Mucosa of rectum (tissue), 2 donors: Measurements from ENCODE around the gene AVPI1.

ENCODE experiments used
- H3K27ac ChIP-seq, 2 donors: one replicate each; pipeline ENCODE4 v1.7.0; 2013; ENCODE audit warnings: inconsistent platforms in 2 of 2, low read depth in 2 of 2, low read length in 2 of 2
- H3K27me3 ChIP-seq, 2 donors: one replicate each; pipeline ENCODE4 v1.7.0; 2013; ENCODE audit warnings: low read length in 2 of 2; ENCODE audit not compliant: control insufficient read depth in 2 of 2, insufficient read depth in 2 of 2
- H3K36me3 ChIP-seq, 2 donors: one replicate each; pipeline ENCODE4 v1.7.0; 2013; ENCODE audit warnings: low read length in 2 of 2; ENCODE audit not compliant: control insufficient read depth in 2 of 2, insufficient read depth in 2 of 2
- H3K4me1 ChIP-seq, 2 donors: one replicate each; pipeline ENCODE4 v1.7.0; 2013; ENCODE audit warnings: low read length in 2 of 2, mild to moderate bottlenecking in 1 of 2; ENCODE audit not compliant: control insufficient read depth in 2 of 2, insufficient read depth in 2 of 2
- H3K4me3 ChIP-seq, 2 donors: one replicate each; pipeline ENCODE4 v1.7.0; 2013; ENCODE audit warnings: low read length in 2 of 2
- H3K9ac ChIP-seq, 2 donors: one replicate each; pipeline ENCODE4 v1.7.0; 2013; ENCODE audit warnings: low read length in 2 of 2, low read depth in 1 of 2, mild to moderate bottlenecking in 1 of 2
- H3K9me3 ChIP-seq, 2 donors: one replicate each; pipeline ENCODE4 v1.7.0; 2013; ENCODE audit warnings: low read length in 2 of 2; ENCODE audit not compliant: control insufficient read depth in 2 of 2
- donor health status: healthy.
- donor health status: Normal muscosa, but diverticular disease.

The AVPI1 gene

DNA sequence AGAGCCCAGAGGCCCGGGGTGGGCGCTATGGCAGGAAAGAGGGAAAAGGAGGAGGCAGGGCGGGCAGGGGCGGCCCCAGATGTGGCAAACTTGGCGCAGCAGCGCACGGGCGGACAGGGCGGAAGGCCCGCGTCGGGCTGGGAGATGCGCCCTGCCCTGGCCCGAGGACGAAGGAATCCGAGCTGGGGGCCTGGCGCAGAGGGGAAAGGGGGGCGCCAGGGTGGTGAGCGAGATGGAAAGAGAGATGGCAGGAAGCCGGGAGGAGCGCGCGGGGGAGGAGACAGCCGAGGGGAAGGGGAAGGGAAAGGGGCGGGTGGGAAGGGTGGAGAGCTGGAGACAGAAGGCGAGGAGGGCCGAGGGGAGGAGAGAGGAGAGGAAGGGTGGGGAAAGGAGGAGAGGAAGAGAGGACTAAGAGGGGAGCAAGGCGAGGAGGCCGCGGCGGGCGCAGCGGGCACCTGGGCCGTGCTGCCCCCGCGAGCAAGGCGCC lies 26.3 kb upstream of the AVPI1 start, which contains the start of gene MARVELD1:
MARVELD1 (plus strand) TSS at position 392 of the 487 bp plus-strand sequence. CDS start 147 bp downstream, outside the sequence.
- Histone ChIP-seq H3K27me3 (no peaks in the 10 kb centered on the region), H3K9me3 (no peaks in the 10 kb centered on the region), H3K4me3 (peak within 1 kb of the TSS; percentile 76 to 77), H3K36me3 (peaks cover 7 to 11% of the 10 kb centered on the region in 2 donors), H3K9ac (peak within 1 kb of the TSS; percentile 74 to 80), H3K4me1 (peaks cover 34 to 38% of the 10 kb centered on the region in 2 donors), H3K27ac (peak within 1 kb of the TSS; percentile 93 to 95)

DNA sequence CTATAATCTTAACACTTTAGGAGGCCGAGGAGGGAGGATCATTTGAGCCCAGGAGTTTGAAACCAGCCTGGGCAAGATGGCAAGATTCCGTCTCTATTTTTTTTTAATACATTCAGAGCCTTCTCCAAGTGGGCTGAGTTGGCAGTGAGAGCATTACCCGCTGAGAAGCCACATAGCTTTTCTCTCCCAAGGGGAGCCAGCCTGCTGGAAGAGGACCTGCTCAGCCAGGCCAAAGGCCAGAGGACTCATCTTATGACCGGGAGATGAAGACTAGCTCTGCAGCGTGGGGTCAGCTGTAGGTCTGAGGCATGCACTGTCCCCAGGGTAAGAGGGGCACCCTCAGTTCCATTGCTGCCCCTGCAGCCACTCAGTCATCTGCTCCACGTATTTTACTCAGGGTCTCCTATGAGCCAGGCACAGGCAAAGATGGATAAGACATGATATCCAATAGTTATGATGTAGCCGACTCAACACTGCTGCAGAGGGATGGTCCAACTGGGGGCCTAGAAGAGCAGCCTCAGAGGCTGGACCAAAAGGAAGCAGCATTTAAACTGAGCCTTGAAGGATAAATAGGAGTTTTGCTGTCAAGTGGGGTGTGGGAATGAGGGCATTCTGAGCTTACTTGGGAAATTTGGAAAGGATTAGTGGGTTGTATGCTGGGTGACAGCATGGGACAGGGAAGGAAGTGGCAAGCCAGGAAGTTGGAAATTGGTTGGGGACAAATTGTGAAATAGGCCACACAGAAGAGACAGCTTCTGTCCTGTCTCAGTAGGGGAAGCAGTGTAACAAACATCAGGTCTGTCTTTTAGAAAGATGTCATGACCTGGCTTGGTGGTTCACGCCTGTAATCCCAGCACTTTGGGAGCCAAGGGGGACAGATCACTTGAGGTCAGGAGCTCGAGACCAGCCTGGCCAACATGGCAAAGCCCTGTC lies 24.9 kb upstream of the AVPI1 start:
- peaks cover 21 to 25% of the 10 kb centered on the region in 2 donors for H3K4me1 ChIP-seq
- no peaks in the 10 kb centered on the region for H3K27me3 ChIP-seq
- H3K27ac ChIP-seq, result no peak overlapping the region
- H3K9ac ChIP-seq, result no peak overlapping the region
- no peaks in the 10 kb centered on the region for H3K9me3 ChIP-seq
- no peak overlapping the region for H3K4me3 ChIP-seq
- H3K36me3 ChIP-seq, result peaks cover 0 to 3% of the 10 kb centered on the region in 2 donors

DNA sequence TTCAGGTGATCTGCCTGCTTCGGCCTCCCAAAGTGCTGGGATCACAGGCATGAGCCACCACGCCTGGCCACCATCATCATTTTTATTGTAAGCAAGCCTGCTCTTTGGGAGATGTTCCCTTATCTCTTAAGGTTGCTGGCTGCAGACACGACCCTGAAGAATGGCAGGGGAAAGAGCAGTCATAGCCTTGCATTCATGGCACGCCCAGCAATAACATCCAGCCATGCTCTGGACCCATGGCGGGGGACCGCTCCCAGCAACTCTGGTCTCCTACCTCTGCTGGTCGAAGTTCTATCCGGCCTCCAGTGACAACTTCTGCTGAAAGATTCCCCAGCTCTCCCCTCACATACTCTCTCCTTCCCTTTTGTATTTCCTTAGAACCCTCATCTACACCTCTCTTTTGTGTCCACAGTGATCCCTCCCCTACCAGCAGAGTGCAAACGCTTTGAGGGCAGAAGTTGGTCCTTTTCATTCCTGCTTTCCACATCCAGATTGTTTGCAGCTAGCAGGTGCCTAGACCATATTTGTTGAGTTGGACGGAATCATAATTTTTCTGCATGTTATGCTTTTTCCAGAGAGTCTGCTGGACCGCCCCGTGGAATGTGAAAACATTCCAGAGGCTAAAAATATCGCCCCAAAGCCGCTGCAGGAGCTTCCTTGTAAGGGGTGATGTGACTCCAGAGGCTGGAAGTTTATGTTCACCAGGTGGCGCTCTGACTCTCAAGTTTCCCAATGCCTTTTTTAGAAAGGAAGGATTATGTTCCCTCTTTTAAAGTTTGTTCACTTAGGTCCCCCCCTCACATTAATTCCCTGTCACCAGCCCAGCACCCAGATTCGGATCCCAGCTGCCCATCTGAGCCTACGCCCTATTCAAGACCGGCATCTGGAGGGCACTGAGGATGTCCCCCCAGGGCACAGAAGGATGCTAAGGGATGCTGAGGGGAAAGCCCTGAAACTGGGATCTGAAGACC lies 22.2 kb upstream of the AVPI1 start:
- H3K27ac ChIP-seq, result peak overlapping the region; percentile 38 to 41
- no peaks in the 10 kb centered on the region for H3K9me3 ChIP-seq
- H3K4me1 ChIP-seq, result peaks cover 12% of the 10 kb centered on the region in 2 donors
- no peaks in the 10 kb centered on the region for H3K27me3 ChIP-seq
- no peak overlapping the region for H3K4me3 ChIP-seq
- H3K9ac ChIP-seq, result peak overlapping the region in 1 of 2 donors; percentile 26
- H3K36me3 ChIP-seq, result no peaks in the 10 kb centered on the region

DNA sequence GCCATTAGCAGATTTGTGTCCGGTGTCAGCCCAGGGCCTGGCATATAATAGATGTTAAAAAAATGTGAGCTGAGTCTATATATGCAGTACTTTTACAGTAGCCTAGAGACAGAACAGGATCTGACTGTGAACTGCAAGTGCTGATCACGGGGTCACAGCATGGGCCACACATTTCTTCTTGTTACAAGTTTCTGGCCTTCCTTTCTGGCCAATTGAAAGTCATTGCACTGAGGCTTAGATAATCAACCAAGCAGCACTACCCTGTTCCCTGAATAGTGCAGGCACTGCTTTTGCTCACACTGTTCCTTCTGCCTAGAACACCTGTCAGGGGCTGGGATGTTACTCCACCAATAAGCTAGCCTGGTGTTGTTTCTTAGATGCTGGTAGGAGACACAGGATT lies 21.1 kb upstream of the AVPI1 start:
- no peaks in the 10 kb centered on the region for H3K9me3 ChIP-seq
- no peaks in the 10 kb centered on the region for H3K36me3 ChIP-seq
- no peaks in the 10 kb centered on the region for H3K27me3 ChIP-seq
- no peak overlapping the region for H3K9ac ChIP-seq
- peaks cover 8 to 11% of the 10 kb centered on the region in 2 donors for H3K4me1 ChIP-seq
- H3K4me3 ChIP-seq, result no peak overlapping the region
- H3K27ac ChIP-seq, result no peak overlapping the region

DNA sequence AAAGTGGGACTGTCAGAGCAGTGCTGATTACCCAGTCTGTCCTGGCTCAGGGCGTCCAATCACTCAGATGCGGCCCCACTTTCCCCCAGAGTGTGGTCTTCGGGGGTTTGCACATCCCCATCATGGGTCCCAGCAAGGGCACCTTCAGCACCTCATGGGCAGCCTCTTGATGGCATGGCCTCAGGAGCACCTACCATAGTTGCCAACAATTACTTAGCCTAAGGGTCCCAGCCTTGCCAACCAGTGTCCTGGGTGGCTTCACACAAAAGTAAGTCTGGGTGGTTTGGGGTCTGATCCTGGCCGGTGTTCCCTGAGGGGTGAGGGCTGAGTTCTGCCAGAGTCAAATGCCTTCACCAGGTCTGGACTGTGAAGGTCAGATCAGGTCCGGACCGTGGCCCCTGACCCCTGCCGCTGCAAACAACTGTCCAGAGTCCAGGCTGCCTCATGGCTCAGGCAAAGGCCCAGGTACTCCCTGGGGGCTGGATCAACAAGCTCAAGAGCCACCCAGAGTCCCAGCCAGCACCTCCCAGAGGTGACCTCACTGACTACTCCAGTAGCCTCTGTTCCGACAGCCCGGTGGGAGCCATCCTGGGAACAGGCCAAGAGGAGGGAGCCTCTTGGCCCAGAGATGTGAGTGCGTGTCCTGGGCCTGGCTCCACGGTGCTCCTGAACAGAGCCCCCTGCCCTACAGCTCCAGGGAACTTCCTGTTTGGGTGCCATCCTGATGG lies 20.3 kb upstream of the AVPI1 start:
- peaks cover 4 to 5% of the 10 kb centered on the region in 2 donors for H3K4me1 ChIP-seq
- no peak overlapping the region for H3K9ac ChIP-seq
- no peaks in the 10 kb centered on the region for H3K9me3 ChIP-seq
- H3K36me3 ChIP-seq, result no peaks in the 10 kb centered on the region
- no peak overlapping the region for H3K27ac ChIP-seq
- no peaks in the 10 kb centered on the region for H3K27me3 ChIP-seq
- no peak overlapping the region for H3K4me3 ChIP-seq

DNA sequence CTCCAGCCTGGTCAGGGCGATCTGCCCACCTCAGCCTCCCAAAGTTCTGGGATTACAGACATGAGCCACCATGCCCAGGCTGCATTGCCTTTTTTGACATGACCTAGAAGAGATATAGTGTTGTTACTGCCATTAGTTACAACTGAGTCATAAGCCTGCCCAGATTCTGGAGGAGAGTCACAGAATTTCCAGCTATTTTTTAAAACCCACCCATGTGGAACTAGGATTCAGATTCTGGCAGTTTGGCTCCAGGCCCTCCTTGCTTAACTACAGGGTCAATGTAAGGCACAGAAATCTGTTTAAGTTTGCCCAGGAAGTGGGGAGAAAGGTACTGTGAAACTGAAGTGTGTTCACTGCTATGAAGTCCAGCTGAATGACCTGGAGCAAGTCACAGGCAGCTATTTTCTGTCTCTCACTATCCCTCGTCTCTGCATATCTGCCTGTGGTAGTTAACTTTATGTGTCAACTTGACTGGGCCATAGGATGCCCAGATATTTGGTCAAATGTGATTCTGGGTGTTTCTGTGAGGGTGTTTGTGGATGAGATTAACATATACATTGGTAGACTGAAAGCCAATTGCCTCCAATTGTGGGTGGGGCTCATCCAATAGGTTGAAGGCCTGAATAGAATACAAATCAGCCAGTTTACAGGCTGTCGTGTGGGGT lies 18.1 kb upstream of the AVPI1 start:
- Histone ChIP-seq H3K4me1 (peaks cover 4 to 5% of the 10 kb centered on the region in 2 donors), H3K27me3 (no peaks in the 10 kb centered on the region), H3K9ac (no peak overlapping the region), H3K36me3 (no peaks in the 10 kb centered on the region), H3K9me3 (no peaks in the 10 kb centered on the region), H3K27ac (no peak overlapping the region), H3K4me3 (no peak overlapping the region)

DNA sequence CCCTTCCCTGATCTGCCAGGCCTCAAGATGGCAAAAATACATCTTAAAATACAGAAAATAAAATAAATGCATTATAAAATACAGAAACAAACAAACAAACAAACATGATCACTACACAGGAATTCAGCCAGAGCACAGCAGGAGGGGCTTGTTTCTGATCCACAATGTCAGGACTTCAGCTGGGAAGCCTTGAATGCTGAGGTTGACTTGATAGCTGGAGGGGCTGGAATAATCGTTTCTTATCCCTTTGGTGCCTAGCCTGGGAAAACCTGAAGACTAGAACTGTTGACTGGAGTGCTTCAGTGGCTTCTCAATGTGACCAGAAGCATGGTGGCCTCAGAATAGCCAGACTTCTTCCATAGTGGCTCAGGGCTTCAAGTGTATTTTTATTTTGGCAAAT lies 17.3 kb upstream of the AVPI1 start:
- Histone ChIP-seq H3K9me3 (no peaks in the 10 kb centered on the region), H3K36me3 (no peaks in the 10 kb centered on the region), H3K27ac (no peak overlapping the region), H3K4me1 (peaks cover under 1 to 4% of the 10 kb centered on the region in 2 donors), H3K9ac (no peak overlapping the region), H3K27me3 (no peaks in the 10 kb centered on the region), H3K4me3 (no peak overlapping the region)

DNA sequence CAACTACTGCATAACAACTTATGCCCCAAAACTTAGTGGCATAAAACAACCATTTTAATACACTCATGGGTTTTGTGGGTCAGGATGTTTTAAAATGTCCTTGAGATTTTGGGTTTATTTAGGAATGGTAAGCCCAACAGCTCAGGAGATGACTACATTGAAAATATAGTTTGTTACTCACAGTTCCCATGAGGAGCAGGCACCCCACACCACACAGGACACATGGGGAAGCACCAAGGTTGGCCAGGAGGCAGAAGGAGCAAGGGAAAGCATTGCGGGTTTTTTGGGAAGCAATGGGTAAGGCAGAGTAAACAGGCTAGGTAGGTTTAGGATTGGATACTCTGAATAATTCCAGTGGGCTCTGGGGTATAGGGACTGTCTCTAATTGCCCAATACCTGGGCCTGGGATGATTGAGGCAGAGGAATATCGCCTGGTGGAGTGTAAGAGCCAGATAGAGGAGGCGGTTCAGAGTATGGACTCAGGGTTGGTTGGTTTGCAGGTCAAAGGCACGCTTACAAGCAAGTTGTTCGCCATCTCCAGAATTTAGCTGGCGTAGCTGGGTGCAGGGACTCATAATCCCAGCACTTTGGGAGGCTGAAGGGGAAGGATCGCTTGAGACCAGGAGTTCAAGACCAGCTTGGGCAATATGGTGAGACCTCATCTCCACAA lies 16.5 kb upstream of the AVPI1 start:
- no peak overlapping the region for H3K27ac ChIP-seq
- no peaks in the 10 kb centered on the region for H3K36me3 ChIP-seq
- H3K9ac ChIP-seq, result no peak overlapping the region
- no peaks in the 10 kb centered on the region for H3K9me3 ChIP-seq
- H3K4me3 ChIP-seq, result no peak overlapping the region
- no peaks in the 10 kb centered on the region for H3K27me3 ChIP-seq
- no peaks in the 10 kb centered on the region for H3K4me1 ChIP-seq
